GM10847 (cell line): ENCODE results near the gene SUMO2.

Experiments used
- POLR2A ChIP-seq: IDR thresholded peaks from 2 replicates; pipeline ENCODE4 v1.6.1; 2011; ENCODE audit not compliant: insufficient read length; ENCODE audit errors: extremely low read depth

Gene SUMO2

DNA sequence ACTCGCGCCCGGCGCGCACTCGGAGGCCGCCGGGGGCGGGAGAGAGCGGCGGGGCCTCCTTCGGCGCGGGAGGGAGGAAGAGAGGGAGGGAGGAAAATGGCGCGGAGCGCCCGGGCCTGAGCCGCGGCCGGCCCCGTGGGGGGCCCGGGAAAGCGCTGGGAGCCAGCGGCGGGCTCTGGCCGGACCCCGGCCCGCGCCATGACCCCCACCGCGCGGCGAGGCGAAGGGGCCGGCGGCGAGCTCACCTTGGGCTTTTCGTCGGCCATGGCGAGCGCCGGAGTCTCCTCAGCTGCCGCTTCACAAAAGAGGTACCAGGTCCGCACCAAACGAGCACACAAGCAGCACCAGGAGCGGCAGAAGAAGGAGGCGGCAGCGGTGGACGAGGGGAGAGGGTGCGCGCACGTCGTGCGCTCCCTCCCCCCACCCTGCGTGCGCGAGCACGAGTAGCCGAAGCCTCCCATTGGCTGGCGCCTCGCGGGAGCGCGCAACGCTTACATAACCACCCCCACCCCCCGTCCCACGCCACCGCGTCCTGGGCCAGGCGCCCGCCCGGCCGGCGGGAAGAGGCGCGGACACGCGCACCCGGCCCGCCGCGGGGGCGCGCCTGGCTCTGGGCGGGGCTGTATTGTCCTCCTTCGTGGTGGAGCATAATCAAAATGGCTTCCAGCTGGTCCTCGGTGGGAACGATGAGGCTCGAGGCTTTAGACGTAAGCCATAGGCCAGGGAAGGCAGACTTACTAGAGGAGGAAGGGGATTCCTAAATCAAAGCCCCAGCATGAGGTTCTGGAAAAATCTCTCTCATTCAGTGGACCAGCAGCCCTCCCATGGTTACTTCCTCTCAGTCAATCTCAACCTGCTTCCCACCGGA, at the start of gene SUMO2:
SUMO2 (minus strand) TSS at position 391 of the 868 bp plus-strand sequence; CDS start at position 266, 125 bp downstream.
- TF ChIP-seq POLR2A = peak; percentile 35

DNA sequence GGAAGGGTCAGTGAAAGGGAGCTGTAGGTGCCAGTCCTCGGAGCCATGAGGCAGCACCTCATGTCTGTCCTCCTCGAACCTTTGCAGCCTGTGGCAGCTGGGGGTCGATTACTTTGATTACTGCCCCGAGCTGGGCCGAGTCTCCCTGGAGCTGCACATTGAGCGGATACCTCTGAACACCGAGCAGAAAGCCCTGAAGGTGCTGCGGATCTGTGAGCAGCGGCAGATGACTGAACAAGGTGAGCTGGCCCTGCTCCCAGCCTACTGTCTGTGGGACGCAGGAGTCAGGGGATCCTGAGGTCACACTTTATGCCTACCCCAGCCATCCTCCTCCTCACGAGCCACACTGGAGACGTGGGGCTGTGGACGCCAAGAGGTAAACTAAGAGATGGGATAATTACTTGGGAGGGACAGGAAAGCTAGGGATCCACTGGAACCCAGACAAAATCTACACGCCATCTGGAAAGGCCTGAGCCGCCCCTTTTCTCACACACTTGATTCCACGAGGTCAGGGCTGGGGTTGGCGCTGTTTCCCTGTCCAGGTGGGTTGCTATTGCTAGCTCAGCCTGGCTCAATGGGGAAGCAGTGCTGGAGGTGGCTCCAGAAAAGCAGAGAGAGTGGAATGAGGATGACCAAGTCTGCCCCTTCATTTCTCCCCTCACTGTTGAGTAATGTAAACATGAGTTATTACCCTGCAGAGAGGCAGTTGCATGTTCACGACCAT, 49.1 kb upstream of the SUMO2 start:
- no peak for TF ChIP-seq POLR2A

DNA sequence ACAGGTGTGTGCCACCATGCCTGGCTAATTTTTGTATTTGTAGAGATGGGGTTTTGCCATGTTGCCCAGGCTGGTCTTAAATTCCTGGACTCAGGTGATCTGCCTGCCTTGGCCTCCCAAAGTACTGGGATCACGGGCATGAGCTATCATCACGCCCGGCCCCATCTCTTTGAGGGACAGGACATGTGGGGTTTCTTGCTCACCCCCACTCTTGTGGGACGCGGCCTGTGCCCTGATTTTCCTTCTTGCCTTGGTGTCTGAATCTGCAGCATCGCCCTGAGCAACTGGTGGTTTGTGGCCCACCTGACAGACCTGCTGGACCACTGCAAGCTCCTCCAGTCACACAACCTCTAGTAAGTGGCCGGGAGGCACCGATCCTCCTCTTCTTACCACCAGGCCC, 48.3 kb upstream of the SUMO2 start:
- TF ChIP-seq POLR2A = no peak

DNA sequence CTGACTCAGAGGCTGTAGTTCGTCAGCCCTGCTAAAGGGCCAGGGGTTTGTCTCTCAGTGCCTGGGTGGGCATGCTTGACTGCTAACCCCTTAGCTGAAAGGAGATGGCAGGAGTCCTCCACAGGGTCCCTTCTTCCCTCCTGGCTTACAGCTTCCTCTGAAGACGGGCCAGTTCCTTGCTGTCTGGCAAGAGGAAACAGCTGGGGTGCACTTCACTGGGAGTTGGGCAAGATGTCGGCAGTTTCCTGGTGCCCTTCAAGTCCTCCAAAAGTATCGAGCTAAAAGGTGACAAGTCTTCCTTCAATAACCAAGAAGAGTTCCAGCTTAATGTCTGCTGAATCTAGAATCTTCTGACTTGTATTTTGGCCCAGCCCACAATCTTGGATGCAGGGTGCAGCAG, 46.1 kb upstream of the SUMO2 start:
- no peak for TF ChIP-seq POLR2A

DNA sequence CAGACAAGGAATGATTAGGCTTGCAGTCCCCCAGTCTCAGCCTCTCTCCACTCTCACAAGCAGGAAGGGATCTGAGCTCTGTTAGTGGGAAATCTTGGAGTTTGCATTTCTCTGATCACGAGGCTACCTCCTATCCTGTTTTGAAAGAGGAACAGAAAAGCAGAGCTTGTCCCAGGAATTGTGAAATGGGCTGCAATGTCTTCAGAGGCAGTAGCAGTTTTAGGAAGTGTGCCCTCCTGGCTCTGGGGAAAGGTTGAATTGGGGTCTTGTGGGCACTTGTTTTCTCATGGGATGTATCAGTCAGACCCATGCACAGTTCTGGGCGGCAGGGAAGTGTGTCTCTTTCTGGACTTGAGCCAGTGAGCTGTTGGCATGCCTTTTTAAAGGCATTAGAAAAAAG, 45.5 kb upstream of the SUMO2 start:
- TF ChIP-seq POLR2A = no peak

DNA sequence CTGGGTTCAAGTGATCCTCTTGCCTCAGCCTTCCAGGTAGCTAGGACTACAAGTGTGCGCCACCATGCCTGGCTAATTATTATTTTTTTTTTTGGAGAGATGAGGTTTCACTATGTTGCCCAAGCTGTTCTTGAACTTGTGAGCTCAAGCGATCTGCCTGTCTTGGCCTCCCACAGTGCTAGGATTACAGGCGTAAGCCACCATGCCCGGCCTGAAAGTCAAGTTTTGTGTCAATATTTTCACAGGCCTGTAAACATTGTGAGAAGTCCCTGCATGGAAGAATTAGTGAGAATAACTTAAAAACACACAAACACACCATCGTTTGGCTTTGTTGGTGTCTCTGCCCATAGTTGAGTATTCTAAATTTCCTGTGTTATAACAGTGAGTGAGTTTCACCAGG, 45.0 kb upstream of the SUMO2 start:
- TF ChIP-seq POLR2A = no peak

DNA sequence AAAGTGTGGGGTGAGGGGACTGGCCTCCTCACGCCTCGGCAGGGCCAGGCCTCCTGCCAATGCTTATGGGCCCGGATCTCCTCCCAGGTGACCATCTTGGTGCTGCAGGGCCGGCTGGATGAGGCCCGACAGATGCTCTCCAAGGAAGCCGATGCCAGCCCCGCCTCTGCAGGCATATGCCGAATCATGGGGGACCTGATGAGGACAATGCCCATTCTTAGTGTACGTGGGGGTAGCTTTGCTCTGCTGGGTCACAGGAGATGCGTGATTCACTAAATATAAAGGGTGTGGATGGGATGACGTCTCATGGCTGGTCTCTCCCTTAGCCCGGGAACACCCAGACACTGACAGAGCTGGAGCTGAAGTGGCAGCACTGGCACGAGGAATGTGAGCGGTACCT, 42.3 kb upstream of the SUMO2 start:
- TF ChIP-seq POLR2A = no peak

DNA sequence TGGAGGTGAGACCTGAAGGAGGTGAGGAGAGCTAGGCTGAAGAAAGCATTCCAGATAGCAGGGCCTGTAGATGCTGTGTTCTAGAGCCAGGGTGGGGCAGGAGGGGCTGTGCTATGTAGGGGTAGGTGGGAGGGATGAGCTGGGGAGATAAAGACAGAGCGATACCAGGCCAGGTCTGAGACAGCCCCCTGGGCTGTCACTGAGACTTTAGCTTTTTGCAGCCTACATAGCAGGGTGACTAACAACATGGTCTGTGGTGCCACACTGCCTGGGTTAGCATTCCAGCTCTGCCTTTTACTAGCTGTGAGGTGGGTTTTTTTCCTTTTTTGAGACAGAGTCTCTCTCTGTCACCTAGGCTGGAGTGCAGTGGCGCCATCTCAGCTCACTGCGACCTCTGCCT, 37.1 kb upstream of the SUMO2 start:
- TF ChIP-seq POLR2A = no peak

DNA sequence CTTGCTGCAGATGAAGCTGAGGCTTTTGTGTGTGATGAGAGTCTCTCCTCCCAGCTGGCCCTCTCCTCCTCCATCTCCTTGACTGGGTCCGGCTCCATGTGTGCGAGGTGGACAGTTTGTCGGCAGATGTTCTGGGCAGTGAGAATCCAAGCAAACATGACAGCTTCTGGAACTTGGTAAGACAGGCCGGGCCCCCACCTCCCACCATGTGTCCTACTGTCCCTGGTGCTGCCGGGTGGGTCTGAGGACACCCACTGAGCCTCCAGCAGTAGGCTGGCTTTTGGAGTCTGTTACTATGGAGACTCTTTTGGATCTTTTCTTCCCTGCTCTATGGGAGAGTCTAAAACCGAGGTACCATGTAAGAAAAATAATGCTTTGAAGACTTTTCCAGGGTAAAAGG, 35.4 kb upstream of the SUMO2 start:
- TF ChIP-seq POLR2A = no peak

DNA sequence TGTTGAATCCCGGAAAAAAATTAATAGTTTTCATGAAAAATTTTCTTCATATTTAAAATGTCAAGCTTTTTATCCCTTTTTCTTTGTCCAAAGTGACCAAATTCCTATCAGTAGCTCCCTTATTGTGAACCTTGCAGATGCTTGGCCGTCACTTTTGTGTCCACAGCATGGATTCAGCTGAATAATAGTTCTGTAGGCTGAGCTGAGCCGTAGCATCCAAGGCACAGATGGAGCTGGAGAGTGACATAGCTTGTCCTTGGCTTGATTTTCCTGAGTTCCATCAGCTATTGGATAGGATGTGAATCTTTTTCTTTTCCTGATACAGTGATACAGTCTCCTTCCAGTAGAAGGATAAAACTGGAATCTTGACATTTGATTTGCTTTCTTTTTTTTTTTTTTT, 26.3 kb upstream of the SUMO2 start:
- no peak for TF ChIP-seq POLR2A

DNA sequence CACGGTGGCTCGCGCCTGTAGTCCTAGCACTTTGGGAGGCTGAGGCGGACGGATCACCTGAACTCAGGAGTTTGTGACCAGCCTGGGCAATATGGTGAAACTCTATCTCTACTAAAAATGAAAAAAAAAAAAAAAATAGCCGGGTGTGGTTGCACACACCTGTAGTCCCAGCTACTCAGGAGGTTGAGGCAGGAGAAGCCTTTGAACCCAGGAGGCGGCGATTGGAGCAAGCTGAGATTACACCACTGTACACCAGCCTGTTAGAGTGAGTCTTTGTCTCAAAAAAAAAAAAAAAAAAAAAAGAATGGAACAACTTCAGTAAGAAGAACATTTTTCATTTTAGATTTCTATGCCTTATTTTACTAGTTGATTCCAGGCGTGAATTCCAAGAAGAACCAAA, 25.4 kb upstream of the SUMO2 start:
- no peak for TF ChIP-seq POLR2A

DNA sequence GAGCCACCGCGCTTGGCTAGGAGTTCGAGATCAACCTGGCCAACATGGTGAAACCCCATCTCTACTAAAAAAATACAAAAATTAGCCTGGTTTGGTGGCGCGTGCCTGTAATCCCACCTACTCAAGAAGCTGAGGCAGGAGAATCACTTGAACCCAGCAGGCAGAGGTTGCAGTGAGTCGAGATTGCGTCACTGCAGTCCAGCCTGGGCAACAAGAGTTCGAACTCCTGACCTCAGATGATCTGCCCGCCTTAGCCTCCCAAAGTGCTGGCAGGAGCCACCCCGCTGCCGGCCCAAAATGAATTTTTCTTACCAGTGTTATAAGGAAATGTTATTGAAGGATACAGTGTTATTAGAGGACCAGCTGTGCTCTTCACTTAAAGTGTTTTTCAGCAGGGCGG, 25.0 kb upstream of the SUMO2 start:
- no peak for TF ChIP-seq POLR2A

DNA sequence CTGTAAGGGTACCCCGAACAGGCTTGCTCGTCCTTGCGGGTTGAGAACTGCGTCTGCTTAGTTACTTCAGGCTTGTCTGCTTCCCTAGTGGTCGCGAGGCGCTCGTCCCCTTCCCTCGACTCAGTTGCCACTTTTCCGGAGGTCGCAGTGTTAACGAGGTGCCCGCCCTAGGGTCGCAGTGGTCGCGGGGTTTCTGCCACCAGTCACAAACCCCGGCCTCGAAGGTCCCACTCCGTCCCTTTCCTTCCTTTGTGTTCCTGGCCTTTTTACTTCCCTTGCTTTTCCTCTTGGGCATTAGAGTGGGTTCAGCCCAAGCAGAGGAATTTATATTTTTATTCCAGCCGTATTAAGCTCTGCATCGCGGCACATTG, 23.0 kb upstream of the SUMO2 start:
- TF ChIP-seq POLR2A = no peak

DNA sequence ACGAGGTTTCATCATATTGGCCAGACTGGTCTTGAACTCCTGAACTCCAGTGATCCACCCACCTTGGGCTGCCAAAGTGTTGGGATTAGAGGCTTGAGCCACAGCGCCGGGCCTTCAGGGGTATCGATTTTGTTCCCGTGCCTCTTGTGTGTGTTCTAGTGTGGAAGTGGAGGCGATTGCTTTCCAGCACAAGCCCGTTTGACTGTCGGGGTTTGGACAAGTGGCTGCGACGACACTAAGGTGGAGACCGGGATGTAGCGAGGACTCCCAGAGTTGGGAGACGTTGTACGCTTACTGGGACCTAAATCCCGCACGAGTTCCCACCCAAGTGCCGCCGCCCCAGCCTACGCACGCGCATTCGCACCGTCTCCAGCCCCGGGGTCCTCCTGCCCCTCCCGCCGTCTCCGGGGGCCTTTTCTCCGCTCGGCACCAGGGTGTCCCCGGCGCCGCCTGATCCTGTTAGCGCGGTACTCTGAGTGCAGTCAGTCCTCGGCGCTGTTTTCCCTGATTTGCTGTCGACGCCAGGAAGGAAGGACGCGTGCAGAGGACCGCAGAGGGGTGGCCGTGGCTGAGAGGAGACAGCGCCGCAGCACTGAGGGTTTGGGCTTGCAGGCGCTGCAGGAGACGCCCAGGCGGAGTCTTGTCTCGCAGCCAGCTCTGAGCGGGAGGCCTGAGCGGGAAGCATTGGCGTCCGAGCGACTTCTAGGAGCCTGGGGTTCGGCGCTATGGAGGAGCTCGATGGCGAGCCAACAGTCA, 22.5 kb upstream of the SUMO2 start, which contains the start of gene NUP85:
NUP85 (plus strand) TSS at position 643 of the 756 bp plus-strand sequence; CDS start at position 726, 83 bp downstream.
- TF ChIP-seq POLR2A = peak; percentile 58

DNA sequence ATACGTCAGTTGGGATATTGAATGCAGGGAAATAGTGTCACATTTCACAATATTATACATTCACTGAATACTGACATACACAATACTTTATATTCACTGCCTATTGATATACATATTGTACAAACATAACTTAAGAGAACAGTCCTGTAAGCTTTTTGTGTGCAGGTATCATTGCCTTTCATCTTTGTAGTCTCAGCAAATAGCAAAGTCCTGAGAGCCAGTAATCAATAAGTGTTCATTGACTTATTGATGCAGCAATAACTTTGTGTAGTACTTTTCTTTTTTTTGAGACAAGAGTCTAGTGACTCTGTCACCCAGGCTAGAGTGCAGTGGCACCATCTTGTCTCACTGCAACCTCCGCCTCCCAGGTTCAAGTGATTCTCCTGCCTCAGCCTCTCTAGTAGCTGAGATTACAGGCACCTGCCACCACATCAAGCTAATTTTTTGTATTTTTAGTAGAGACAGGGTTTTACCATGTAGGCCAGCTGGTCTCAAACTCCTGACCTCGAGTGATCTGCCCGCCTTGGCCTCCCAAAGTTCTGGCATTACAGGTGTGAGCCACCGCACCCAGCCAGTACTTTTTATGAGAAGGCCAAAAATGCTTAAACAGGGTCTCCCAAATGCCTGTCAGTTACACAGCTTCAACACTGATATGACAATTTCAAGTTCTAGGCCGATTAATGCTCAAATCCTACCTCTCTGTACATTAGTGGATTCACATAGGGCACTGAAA, 17.3 kb upstream of the SUMO2 start:
- TF ChIP-seq POLR2A = no peak
